Liver (tissue), 9 donors: Measurements from ENCODE around the gene TRPC1. TPM values are rescaled to one million over a fixed set of nuclear protein-coding genes. Genes with fewer than 3 reads are reported as not detected.

ENCODE experiments used
- DNase-seq: peaks from one replicate; pipeline ENCODE4 v3.0.0-alpha.2; 2017; ENCODE audit warnings: low spot score
- H3K27ac ChIP-seq, 2 donors: one replicate each; pipeline ENCODE4 v1.7.0; 2013; ENCODE audit warnings: inconsistent platforms in 2 of 2, low read length in 2 of 2, control low read depth in 1 of 2, low read depth in 1 of 2, mild to moderate bottlenecking in 1 of 2
- H3K27me3 ChIP-seq, 4 donors: one replicate each; pipeline versions ENCODE4 v1.6.1 to v1.7.0; 2013; ENCODE audit warnings: low read length in 3 of 4, inconsistent platforms in 1 of 4, mild to moderate bottlenecking in 1 of 4, moderate library complexity in 1 of 4; ENCODE audit not compliant: control insufficient read depth in 4 of 4, insufficient read depth in 4 of 4
- H3K36me3 ChIP-seq, 4 donors: one replicate each; pipeline versions ENCODE4 v1.6.1 to v1.7.0; 2013; ENCODE audit warnings: low read length in 3 of 4, mild to moderate bottlenecking in 3 of 4, low read depth in 1 of 4, moderate library complexity in 1 of 4; ENCODE audit not compliant: control insufficient read depth in 4 of 4, insufficient read depth in 3 of 4
- H3K4me1 ChIP-seq, 4 donors: one replicate each; pipeline versions ENCODE4 v1.6.1 to v1.7.0; 2013; ENCODE audit warnings: low read length in 3 of 4, mild to moderate bottlenecking in 3 of 4, moderate library complexity in 1 of 4; ENCODE audit not compliant: control insufficient read depth in 4 of 4, insufficient read depth in 4 of 4
- H3K4me3 ChIP-seq, 3 donors: one replicate each; pipeline versions ENCODE4 v1.6.1 to v1.7.0; 2013; ENCODE audit warnings: low read length in 3 of 3, control low read depth in 1 of 3, low read depth in 1 of 3, mild to moderate bottlenecking in 1 of 3
- H3K9ac ChIP-seq, 2 donors: one replicate each; pipeline ENCODE4 v1.7.0; 2013; ENCODE audit warnings: low read length in 2 of 2, mild to moderate bottlenecking in 2 of 2, moderate library complexity in 2 of 2, control low read depth in 1 of 2, low read depth in 1 of 2
- H3K9me3 ChIP-seq, 4 donors: one replicate each; pipeline versions ENCODE4 v1.6.1 to v1.7.0; 2013; ENCODE audit warnings: low read length in 3 of 4; ENCODE audit not compliant: control insufficient read depth in 4 of 4
- EGR1 ChIP-seq, 2 donors: IDR thresholded peaks; 2 replicates each; pipeline ENCODE4 v1.6.1; 2016 to 2018; ENCODE audit warnings: antibody characterized with exemption in 2 of 2, low read depth in 2 of 2
- FOXA1 ChIP-seq: IDR thresholded peaks from 2 replicates; pipeline ENCODE4 v1.6.1; 2016; ENCODE audit warnings: antibody characterized with exemption
- GABPA ChIP-seq, 2 donors: IDR thresholded peaks in 1 of 2; conservative IDR thresholded peaks in 1 of 2; 2 replicates each; pipeline ENCODE4 v1.6.1; 2016; ENCODE audit warnings: antibody characterized with exemption in 2 of 2, mild to moderate bottlenecking in 1 of 2, moderate library complexity in 1 of 2
- HNF4A ChIP-seq, 2 donors: conservative IDR thresholded peaks; 2 replicates each; pipeline ENCODE4 v1.6.1; 2016; ENCODE audit warnings: antibody characterized with exemption in 2 of 2, mild to moderate bottlenecking in 2 of 2
- JUND ChIP-seq, 2 donors: IDR thresholded peaks; 2 replicates each; pipeline ENCODE4 v1.6.1; 2016; ENCODE audit warnings: antibody characterized with exemption in 2 of 2
- NR2F2 ChIP-seq: IDR thresholded peaks from 2 replicates; pipeline ENCODE4 v1.6.1; 2016; ENCODE audit warnings: antibody characterized with exemption
- RAD21 ChIP-seq, 2 donors: IDR thresholded peaks; 2 replicates each; pipeline ENCODE4 v1.6.1; 2016; ENCODE audit warnings: antibody characterized with exemption in 2 of 2, mild to moderate bottlenecking in 2 of 2
- RXRA ChIP-seq, 2 donors: IDR thresholded peaks; 2 replicates each; pipeline ENCODE4 v1.6.1; 2017 to 2018; ENCODE audit warnings: antibody characterized with exemption in 2 of 2, mild to moderate bottlenecking in 1 of 2
- SP1 ChIP-seq: IDR thresholded peaks from 2 replicates; pipeline ENCODE4 v1.6.1; 2018; ENCODE audit warnings: antibody characterized with exemption, mild to moderate bottlenecking
- YY1 ChIP-seq: IDR thresholded peaks from 2 replicates; pipeline ENCODE4 v1.6.1; 2016; ENCODE audit warnings: antibody characterized with exemption, mild to moderate bottlenecking
- WGBS: extraction: QIAGEN DNeasy Blood & Tissue Kit; methylation state at CpG from one replicate; pipeline ENCODE4 v1.1.7; 2013; 5-methylcytosine and 5-hydroxymethylcytosine counted together
- polyA plus RNA-seq, 2 donors: library from polyadenylated mRNA; stranded (reverse) in 1 of 2; unstranded in 1 of 2; fragments of 200-250 nt in 1 of 2; fragments of >200 nt in 1 of 2; fragmentation: Nextera tagmentation in 1 of 2; extraction: Ambion mirVana in 1 of 2; gene quantifications; one replicate each; pipeline versions ENCODE4 v1.2.1 to v1.2.3, GENCODE V29; 2013 to 2015
- total RNA-seq, 2 donors: library from RNA; depleted of rRNA; stranded (reverse); fragments of >200 nt; gene quantifications; one replicate each; pipeline ENCODE4 v1.2.3, GENCODE V29; 2014
- TF ChIP-seq, protein P1 (sequence below): IDR thresholded peaks from 2 replicates; pipeline ENCODE4 v1.6.1; 2016; ENCODE audit warnings: antibody characterized with exemption
- TF ChIP-seq, protein P2 (sequence below): IDR thresholded peaks from 2 replicates; pipeline ENCODE4 v1.6.1; 2016; ENCODE audit warnings: antibody characterized with exemption
- TF ChIP-seq, protein P3 (sequence below): fragments of 150-350 bp; IDR thresholded peaks from 2 replicates; pipeline ENCODE4 v1.5.1; 2017; ENCODE audit warnings: improper control_type of control experiment, low read depth, low read length; ENCODE audit not compliant: missing input control
- TF ChIP-seq, protein P4 (sequence below): IDR thresholded peaks from 2 replicates; pipeline ENCODE4 v1.6.1; 2016; ENCODE audit warnings: antibody characterized with exemption
- TF ChIP-seq, protein P5 (sequence below): IDR thresholded peaks from 2 replicates; pipeline ENCODE4 v1.6.1; 2016; ENCODE audit warnings: antibody characterized with exemption, mild to moderate bottlenecking
- donor health status: healthy.
- donor health status: healthy.
- donor health status: healthy.
- donor health status: healthy.
- donor health status: healthy.

TRPC1 gene
- total and polyA plus RNA-seq, 4 donors = 0.15 to 4.7 (median 1.6) TPM

DNA sequence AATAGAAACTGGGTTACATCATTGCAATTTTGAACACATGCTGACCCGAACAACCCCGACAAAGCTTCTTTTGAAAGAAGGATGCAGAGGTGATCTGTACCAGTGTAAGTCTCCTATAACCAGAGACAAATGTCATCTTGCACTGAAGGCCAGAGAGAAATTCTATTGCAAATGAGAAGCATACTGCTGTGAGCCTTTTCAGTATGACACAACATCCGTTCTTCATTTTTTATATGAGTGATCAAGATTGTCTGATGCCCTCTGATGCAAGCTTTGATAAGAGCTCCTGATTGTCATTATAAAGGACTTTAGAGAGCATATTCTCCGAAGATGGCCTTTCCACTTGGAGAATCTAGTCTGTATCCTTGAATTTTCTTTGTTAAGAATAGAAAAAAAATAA lies 128.2 kb downstream of the TRPC1 start:
- WGBS = 88% methylated on average over 4 of the region's 4 CpGs
- no peak for TF ChIP-seq YY1
- TF ChIP-seq GABPA (IDR thresholded peaks at IDR 0.05 in 1 of 2, conservative IDR thresholded peaks at IDR 0.05 in 1 of 2) = no peak
- no peak for TF ChIP-seq NR2F2
- TF ChIP-seq, protein P1, sequence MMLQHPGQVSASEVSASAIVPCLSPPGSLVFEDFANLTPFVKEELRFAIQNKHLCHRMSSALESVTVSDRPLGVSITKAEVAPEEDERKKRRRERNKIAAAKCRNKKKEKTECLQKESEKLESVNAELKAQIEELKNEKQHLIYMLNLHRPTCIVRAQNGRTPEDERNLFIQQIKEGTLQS = no peak
- no peak for TF ChIP-seq EGR1 (IDR thresholded peaks at IDR 0.05; ENCODE audit: low read depth in 2 of 2)
- no peak for TF ChIP-seq SP1
- TF ChIP-seq, protein P2, sequence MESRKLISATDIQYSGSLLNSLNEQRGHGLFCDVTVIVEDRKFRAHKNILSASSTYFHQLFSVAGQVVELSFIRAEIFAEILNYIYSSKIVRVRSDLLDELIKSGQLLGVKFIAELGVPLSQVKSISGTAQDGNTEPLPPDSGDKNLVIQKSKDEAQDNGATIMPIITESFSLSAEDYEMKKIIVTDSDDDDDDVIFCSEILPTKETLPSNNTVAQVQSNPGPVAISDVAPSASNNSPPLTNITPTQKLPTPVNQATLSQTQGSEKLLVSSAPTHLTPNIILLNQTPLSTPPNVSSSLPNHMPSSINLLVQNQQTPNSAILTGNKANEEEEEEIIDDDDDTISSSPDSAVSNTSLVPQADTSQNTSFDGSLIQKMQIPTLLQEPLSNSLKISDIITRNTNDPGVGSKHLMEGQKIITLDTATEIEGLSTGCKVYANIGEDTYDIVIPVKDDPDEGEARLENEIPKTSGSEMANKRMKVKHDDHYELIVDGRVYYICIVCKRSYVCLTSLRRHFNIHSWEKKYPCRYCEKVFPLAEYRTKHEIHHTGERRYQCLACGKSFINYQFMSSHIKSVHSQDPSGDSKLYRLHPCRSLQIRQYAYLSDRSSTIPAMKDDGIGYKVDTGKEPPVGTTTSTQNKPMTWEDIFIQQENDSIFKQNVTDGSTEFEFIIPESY = no peak
- TF ChIP-seq JUND (IDR thresholded peaks at IDR 0.05) = no peak
- no peak for TF ChIP-seq HNF4A (conservative IDR thresholded peaks at IDR 0.05)
- no peak for TF ChIP-seq RXRA (IDR thresholded peaks at IDR 0.05)
- TF ChIP-seq RAD21 (IDR thresholded peaks at IDR 0.05) = no peak
- TF ChIP-seq, protein P3, sequence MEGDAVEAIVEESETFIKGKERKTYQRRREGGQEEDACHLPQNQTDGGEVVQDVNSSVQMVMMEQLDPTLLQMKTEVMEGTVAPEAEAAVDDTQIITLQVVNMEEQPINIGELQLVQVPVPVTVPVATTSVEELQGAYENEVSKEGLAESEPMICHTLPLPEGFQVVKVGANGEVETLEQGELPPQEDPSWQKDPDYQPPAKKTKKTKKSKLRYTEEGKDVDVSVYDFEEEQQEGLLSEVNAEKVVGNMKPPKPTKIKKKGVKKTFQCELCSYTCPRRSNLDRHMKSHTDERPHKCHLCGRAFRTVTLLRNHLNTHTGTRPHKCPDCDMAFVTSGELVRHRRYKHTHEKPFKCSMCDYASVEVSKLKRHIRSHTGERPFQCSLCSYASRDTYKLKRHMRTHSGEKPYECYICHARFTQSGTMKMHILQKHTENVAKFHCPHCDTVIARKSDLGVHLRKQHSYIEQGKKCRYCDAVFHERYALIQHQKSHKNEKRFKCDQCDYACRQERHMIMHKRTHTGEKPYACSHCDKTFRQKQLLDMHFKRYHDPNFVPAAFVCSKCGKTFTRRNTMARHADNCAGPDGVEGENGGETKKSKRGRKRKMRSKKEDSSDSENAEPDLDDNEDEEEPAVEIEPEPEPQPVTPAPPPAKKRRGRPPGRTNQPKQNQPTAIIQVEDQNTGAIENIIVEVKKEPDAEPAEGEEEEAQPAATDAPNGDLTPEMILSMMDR = no peak
- no peak for TF ChIP-seq FOXA1
- TF ChIP-seq, protein P4, sequence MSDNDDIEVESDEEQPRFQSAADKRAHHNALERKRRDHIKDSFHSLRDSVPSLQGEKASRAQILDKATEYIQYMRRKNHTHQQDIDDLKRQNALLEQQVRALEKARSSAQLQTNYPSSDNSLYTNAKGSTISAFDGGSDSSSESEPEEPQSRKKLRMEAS = no peak
- TF ChIP-seq, protein P5, sequence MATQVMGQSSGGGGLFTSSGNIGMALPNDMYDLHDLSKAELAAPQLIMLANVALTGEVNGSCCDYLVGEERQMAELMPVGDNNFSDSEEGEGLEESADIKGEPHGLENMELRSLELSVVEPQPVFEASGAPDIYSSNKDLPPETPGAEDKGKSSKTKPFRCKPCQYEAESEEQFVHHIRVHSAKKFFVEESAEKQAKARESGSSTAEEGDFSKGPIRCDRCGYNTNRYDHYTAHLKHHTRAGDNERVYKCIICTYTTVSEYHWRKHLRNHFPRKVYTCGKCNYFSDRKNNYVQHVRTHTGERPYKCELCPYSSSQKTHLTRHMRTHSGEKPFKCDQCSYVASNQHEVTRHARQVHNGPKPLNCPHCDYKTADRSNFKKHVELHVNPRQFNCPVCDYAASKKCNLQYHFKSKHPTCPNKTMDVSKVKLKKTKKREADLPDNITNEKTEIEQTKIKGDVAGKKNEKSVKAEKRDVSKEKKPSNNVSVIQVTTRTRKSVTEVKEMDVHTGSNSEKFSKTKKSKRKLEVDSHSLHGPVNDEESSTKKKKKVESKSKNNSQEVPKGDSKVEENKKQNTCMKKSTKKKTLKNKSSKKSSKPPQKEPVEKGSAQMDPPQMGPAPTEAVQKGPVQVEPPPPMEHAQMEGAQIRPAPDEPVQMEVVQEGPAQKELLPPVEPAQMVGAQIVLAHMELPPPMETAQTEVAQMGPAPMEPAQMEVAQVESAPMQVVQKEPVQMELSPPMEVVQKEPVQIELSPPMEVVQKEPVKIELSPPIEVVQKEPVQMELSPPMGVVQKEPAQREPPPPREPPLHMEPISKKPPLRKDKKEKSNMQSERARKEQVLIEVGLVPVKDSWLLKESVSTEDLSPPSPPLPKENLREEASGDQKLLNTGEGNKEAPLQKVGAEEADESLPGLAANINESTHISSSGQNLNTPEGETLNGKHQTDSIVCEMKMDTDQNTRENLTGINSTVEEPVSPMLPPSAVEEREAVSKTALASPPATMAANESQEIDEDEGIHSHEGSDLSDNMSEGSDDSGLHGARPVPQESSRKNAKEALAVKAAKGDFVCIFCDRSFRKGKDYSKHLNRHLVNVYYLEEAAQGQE = no peak

More for the DNA sequence above, 128.2 kb downstream of the TRPC1 start:
- Histone ChIP-seq H3K4me1 (peaks cover 4 to 34% (median 22%) of the 10 kb centered on the region in 4 donors), H3K9ac (no peak overlapping the region), H3K4me3 (no peak overlapping the region), H3K36me3 (no peaks in the 10 kb centered on the region), H3K9me3 (no peaks in the 10 kb centered on the region), H3K27ac (no peak overlapping the region), H3K27me3 (no peaks in the 10 kb centered on the region)
- DNase-seq = no peak
